GM12872 (cell line): ENCODE results near the gene POC1A.

Source experiments
- TF ChIP-seq, protein P1 (sequence below): IDR thresholded peaks from 3 replicates; pipeline ENCODE4 v1.5.1; 2011; ENCODE audit warnings: low read depth, mild to moderate bottlenecking, low read length, moderate library complexity; ENCODE audit not compliant: insufficient read depth

The POC1A gene

DNA sequence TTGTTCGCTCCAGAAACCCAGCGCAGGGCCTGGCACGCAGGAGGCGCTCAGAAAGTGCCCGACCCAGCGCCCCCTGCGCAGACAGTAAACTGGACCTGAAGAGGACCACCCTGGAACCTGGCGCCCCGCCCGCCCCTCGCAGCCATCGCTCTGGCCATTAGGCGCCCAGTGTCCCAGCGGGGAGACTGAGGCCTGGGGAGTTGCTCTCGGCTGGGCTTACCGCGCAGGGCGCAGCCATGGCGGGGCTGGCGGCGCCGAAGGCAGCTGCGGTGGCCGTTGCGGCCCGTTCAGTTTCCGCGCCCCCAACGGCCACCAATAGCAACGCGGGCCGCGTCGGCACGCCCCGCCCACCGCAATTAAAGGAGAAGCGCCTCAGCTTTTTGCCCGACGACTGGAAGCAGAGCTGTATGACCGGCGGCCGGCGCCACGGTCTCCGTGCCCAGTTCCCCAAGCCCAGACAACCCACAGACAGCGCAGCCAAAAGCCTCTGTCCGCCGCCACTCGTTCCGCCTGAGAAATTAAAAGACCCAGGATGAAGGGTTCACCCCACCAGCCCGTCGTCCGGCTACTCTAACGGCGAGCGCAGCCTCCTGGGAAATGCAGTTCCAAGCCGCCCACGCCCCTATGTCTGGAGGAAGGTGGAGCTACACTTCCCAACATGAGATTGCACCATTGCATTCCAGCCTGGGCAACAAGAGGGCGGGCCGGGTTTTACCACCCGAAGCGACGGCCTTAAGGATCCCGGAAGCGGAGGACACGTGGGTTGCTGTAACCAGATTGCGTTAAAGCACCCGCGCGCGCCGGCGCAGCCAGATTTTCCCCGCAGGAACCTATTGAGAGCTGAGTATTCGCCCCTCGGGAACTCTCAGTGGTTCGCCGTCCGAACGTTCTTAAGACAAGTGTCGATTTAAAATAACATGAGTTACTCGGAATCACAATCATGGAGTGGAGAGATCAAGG, at the start of gene POC1A:
Gene POC1A, minus strand, starts transcription at position 289 of the 960 bp plus-strand sequence. Its CDS starts 51 bp downstream, at position 238.
- TF ChIP-seq, protein P1, sequence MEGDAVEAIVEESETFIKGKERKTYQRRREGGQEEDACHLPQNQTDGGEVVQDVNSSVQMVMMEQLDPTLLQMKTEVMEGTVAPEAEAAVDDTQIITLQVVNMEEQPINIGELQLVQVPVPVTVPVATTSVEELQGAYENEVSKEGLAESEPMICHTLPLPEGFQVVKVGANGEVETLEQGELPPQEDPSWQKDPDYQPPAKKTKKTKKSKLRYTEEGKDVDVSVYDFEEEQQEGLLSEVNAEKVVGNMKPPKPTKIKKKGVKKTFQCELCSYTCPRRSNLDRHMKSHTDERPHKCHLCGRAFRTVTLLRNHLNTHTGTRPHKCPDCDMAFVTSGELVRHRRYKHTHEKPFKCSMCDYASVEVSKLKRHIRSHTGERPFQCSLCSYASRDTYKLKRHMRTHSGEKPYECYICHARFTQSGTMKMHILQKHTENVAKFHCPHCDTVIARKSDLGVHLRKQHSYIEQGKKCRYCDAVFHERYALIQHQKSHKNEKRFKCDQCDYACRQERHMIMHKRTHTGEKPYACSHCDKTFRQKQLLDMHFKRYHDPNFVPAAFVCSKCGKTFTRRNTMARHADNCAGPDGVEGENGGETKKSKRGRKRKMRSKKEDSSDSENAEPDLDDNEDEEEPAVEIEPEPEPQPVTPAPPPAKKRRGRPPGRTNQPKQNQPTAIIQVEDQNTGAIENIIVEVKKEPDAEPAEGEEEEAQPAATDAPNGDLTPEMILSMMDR = no peak

DNA sequence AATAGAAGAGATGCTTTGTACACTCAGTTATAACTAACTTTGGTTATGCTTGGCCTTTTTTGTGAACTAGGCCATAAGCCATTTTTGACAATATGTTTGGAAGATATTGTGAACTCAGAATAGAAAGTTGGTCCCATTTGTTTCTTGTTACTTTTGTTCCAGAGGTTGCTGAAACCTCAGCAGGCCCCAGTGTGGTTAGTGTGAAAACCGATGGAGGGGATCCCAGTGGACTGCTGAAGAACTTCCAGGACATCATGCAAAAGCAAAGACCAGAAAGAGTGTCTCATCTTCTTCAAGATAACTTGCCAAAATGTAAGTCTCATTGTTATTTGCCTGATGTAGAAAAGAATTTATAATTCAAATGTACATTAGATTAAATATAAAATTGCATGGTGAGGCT, 49.5 kb upstream of the POC1A start:
- TF ChIP-seq, protein P1 = no peak

GRCh38 chr3:52202384-52203077, 48.3 kb upstream of the POC1A start:
- TF ChIP-seq, protein P1 = no peak

GRCh38 chr3:52200981-52201679, 46.9 kb upstream of the POC1A start:
- TF ChIP-seq, protein P1 = no peak

- TF ChIP-seq, protein P1 = no peak
Observed at GRCh38 chr3:52198643-52199608, 44.7 kb upstream of the POC1A start.

GRCh38 chr3:52197842-52198625, 43.8 kb upstream of the POC1A start, which contains the start of gene ALAS1:
Gene ALAS1 (plus strand): TSS chr3:52198160. CDS start chr3:52199242, 1,082 bp downstream.
- TF ChIP-seq, protein P1 = no peak
